ENCODE measurements around the gene SUSD6.
"Not testable (repeated sequence)": the region's sequence is repeated elsewhere in the genome, so short reads cannot be mapped to it uniquely, and the experiment has no call there.

DNA sequence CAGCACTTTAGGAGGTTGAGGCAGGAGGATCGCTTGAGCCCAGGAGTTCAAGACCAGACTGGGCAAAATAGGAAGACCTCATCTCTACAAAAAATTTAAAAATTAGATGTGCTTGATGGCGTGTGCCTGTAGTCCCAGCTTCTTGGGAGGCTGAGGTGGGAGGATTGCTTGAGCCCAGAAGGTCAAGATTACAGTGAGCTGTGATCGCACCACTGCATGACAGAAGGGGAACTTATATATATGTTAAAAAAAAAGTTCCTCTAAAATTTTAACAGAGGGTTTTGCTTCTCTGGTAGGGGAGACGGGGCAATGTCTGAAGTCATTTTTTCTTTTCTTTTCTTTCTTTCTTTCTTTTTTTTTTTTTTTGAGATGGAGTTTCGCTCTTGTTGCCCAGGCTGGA lies 12.0 kb upstream of the SUSD6 start:
- TF ChIP-seq, protein P1, sequence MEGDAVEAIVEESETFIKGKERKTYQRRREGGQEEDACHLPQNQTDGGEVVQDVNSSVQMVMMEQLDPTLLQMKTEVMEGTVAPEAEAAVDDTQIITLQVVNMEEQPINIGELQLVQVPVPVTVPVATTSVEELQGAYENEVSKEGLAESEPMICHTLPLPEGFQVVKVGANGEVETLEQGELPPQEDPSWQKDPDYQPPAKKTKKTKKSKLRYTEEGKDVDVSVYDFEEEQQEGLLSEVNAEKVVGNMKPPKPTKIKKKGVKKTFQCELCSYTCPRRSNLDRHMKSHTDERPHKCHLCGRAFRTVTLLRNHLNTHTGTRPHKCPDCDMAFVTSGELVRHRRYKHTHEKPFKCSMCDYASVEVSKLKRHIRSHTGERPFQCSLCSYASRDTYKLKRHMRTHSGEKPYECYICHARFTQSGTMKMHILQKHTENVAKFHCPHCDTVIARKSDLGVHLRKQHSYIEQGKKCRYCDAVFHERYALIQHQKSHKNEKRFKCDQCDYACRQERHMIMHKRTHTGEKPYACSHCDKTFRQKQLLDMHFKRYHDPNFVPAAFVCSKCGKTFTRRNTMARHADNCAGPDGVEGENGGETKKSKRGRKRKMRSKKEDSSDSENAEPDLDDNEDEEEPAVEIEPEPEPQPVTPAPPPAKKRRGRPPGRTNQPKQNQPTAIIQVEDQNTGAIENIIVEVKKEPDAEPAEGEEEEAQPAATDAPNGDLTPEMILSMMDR (IDR thresholded peaks at IDR 0.05; ENCODE audit: poor library complexity), result not testable (repeated sequence)
- not testable (repeated sequence) for TF ChIP-seq EZH2phosphoT487 (IDR thresholded peaks at IDR 0.05; ENCODE audit: low read depth, severe bottlenecking, unreplicated experiment)
